HG03095 (cell line): ENCODE data around the gene ERMP1.
"Not testable (repeated sequence)": the region's sequence is repeated elsewhere in the genome, so short reads cannot be mapped to it uniquely, and the experiment has no call there.

Experiments
- ATAC-seq: cut with Tn5 transposase; IDR thresholded peaks from one replicate; pipeline ENCODE4 v1.9.1; 2021; ENCODE audit warnings: moderate library complexity; ENCODE audit not compliant: unreplicated experiment

The ERMP1 gene

DNA sequence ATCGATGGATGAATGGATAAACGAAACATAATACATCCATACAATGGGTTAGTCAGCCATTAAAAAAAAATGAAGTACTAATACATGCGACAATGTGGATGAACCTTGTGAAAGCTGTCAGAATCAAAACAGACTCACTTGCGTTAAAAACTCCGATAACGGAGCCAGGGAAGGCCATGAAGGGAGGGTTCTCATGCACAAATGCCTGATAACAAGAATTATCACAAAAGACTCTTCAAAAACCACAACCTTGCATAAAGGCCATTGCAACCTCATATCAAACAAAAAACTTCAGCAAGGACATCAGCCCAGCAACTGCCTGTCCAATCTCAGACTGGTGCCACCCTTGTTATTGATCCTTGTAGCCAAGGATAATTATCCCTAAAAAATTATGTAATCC is 13.7 kb downstream of the ERMP1 start:
- ATAC-seq: no peak

DNA sequence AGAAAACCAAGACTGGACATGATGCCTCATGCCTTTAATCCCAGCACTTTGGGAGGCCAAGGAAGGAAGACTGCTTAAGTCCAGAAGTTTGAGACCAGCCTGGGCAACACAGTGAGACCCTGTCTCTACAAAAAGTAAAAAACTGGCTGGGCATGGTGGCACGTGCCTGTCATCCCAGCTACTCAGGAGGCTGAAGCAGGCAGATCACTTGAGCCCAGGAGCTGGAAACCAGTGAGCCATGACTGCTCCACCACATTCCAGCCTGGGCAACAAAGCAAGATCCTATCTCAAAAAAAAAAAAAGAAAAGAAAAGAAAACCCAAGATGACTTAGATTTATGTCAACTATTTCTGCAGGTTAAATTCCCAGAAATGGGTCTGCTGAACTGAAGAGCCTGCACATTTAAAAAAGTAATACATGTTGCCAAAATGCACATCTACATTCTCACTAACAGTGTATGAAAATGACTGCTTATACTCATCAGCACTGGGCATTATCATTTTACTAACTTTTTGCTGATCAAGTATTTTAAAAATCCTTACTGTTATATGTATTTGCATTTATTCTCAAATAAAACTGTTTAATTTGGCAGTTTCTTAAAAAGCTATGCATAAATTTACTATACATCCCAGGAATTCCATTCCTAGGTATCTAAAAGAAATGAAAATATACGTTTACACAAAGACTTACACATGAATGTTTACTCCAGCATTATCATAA is 14.3 kb downstream of the ERMP1 start:
- no peak for ATAC-seq

DNA sequence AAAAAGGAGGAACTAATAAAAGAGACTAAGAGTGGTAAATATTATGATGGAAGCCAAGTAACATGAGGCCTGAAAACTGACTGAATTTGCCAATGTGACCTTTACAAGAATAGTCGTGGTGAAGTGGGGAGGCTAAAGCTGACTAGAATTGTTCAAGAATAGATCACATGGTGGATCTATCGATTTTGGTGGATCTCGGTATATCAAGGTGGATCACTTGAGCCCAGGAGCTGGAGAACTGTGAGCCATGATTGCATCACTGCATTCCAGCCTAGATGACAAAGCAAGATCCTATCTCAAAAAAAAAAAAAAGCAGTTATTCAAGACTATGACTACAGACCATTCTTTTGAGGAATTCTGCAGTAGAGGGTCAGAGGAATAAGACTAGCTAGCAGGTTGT is 15.1 kb downstream of the ERMP1 start:
- no peak for ATAC-seq

DNA sequence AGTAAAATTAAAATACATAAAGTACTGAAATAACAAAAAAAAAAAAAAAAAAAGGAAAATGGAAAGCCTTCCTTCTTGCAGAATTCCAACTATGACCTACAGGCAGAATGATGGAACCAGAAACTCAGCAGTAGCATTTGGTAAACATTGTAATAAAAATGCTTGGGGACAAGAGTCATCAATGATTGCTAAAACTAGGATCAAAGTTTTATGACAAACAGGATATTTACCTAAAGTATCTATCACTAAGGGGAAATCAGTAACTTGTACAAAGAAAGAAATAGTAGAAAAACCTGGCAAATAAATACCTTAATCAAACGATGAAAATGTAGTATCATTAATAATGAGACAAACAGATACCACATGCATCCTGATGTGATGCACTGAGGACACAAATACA is 17.5 kb downstream of the ERMP1 start:
- ATAC-seq: no peak

DNA sequence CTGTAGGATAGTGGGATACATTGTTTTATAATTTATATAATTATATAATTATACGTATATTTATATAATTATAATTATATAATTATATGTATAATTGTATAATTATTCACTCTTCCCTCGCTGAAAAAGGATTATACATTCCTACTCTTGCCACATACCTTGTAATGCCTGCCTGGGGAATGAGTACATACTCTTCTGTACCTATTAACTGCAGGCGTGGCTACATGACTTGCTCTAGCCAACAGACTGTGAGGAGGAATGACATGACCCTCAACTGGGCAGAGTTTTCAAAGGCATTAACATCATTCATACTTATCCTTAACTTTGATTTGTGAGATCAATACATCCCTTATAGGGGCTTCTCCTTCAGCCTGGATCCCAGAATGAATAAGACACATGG is 19.1 kb downstream of the ERMP1 start:
- no peak for ATAC-seq

DNA sequence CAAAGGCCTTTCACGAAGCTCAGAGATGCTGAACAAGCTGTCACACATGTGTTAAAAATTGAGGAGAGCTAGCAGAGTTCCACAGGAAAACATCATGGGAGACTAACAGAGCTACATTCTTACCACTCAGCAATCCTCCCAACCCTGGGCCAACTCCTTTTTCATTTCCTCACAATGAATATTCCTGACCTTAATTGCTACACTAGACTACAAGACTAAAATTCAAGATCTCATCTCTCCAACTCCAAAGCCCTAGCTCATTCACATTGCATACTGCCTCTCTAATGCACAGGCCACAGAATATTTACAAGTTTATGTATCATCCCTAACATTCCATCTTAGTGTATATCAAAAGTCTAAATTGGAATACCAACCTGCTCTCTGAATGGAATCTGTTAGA is 21.2 kb downstream of the ERMP1 start:
- ATAC-seq: no peak

DNA sequence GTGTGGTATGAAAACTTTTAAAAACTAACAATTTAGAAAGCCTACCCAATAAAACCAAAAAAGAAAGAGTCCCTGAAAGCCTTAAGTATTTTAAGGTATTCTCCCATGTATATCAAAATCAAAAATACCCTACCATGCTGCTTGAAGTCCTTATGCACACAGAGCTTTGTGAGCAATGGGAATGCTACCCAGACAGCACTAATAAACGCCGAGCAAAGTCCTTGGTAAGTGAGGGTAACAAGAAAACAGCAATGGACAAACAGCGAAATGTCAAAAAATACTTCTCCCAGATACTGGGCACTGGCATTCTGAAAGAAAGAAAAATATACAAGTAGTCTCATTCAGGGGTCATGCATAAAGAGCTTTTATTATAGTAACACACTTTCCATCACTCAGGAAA is 27.4 kb downstream of the ERMP1 start:
- no peak for ATAC-seq

DNA sequence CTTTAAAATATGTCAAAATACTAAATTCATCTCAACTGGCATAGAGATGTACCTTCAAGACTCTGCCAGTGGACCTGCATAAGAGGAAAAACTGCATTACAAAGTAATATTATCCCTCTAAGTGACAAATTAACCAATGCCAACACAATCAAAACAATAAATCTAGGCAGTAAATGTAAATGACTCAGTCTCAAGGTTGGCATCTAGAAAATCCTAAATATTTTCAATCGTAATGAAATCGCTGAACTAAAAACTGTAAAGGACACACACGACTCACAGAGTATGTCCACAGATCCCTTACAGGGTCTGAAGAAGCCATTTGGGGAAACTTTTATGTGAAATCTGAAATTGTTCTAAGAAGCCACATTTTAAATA is 31.2 kb downstream of the ERMP1 start:
- ATAC-seq: no peak

DNA sequence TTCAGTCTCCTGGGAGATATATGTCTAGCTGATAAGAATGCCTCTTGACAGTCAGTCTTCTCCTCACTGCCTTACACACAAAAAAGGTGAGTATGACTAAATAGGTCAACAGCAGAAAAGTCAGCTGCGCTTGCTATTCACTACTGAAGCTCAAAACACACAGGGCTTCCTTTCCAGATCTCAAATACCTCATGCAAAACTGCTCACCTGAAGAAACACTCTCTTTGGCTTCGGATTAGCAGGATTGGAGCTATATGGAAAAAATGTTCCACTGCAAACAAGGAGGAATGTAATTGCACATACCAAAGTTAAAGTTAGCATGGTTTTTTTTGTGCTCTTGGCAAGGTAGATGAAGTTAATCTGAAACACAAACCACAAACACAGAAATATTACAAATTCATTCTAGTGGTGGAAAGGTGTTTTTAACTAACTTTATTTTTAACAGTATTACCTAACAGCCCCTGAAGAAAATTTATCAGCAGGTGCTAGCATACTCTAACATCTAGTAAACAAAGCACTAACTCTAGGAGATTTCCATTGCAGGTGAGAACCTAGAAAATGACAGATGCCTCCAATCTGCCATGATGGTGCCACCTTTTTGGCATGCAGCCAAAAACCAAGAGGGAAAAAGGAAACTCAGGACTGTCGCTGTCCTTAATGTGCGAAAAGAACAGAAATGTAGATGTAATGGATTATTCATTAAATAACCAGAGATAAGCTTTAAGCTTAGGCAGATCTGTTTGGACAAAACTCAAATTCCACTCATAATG is 31.8 kb downstream of the ERMP1 start:
- no peak for ATAC-seq

DNA sequence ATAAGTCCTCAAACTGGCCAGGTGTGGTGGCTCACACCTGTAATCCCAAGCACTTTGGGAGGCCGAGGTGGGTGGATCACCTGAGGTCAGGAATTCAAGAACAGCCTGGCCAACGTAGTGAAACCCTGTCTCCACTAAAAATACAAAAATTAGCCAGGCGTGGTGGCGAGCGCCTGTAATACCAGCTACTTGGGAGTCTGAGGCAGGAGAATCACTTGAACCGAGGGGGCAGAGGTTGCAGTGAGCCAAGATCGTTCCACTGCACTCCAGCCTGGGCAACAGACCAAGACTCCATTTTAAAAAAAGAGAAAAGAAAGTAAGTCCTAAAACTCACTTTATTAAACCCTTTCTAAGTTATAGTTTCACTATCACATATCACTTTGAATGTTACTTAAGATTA is 32.5 kb downstream of the ERMP1 start:
- ATAC-seq: not testable (repeated sequence)

DNA sequence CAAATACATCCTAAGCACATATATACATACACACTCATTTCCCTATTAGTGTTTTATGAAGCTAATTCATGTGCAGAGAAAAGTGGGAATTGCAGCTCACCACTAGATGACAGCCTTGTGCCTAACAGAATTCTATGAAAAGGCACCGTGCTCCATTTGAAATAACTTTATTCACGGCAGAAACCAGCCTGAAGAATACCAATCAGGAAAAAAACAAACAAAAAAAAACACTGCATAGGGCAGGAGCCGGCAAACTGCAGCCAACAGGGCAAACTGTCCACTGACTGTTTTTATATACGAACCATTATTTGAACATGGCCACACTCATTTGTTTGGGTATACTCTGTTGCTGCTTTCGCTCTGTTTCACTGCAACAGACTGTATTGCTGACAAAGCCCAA is 33.6 kb downstream of the ERMP1 start:
- no peak for ATAC-seq

DNA sequence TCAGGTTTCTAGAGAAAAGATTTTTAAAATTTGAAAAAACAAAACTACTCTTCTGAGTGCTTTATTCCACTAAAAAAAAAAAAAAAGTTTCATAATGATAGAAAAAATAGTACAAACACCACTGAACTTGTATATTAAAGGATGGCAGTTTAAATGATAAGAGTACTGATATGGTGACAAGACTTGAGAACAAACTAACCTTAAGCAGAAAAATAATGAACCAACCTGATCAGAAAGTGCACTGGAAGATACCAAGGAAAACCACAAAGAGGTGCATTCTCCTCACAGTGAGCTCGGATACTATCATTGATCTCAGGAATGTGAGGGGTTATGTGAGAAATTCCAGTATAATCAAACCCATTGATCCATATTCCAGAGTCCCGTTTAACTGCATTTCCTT is 34.3 kb downstream of the ERMP1 start:
- no peak for ATAC-seq

DNA sequence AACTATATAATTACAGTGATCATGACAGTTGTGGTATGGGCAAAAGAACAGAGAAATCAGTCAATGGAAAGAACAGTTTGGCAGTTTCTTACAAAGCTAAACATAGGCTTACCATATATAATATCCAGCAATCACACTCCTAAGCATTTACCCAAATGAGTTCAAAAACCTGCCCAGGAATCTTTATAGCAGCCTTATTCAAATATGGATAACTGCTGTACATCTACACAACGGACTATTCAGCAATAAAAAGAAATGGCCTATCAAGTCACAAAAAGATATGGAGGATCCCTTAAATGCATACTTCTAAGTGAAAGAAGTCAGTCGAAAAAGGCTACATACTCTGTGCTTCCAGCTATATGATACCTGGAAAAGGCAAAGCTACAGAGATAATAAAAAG is 36.6 kb downstream of the ERMP1 start:
- no peak for ATAC-seq

DNA sequence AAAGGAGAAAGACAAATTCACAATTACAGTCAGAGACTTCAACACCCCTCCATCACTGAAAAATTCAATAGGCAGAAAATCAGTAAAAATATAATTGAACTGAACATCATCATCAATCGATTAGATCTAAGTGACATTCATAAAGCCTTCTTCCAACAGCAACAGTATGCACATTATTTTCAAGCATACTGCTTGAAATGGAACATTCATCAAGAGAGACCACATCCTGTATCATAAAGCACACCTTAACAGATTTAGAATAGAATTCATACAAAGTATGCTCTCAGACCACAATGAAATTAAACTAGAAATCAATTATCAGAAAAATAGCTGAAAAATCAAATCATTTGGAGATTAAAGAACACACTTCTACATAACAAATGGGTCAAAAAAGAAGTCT is 39.1 kb downstream of the ERMP1 start:
- no peak for ATAC-seq

DNA sequence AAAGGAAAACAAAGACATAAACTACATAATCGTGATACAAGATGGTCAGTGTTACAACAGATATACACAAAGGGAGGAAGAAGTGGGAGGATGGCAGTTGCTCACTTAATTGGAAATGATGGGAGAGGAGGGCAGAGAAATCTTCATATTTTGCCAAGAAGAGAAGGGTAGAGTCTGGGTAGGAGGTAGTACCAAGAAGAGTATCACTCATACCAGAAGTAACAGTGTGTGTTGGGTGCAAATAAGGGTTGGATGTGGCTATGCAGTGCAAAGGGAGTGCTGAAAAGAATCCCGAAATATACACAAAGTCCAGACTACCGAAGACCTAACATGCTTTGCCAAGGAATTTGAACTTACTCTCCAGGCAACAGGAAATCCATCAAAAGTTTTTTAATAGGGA is 41.0 kb downstream of the ERMP1 start:
- ATAC-seq: no peak

DNA sequence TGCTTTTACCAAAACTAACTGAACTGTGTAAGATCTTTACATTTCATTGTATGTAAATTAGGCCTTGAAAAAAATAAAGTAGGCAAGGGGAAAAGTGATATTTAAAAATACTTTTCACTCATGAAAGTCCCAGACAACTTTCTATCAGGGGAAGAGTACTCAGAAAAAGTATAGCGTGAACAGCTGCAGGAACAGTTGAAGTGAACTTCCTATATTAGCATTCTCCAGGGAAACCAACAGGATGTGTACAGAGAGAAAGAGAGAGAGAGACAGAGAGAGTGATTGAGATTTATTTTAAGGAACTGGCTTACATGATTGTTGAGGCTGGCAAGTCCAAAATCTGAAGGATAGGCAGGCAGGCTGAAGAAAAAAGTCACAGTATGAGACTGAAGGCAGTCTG is 42.0 kb downstream of the ERMP1 start:
- ATAC-seq: no peak

DNA sequence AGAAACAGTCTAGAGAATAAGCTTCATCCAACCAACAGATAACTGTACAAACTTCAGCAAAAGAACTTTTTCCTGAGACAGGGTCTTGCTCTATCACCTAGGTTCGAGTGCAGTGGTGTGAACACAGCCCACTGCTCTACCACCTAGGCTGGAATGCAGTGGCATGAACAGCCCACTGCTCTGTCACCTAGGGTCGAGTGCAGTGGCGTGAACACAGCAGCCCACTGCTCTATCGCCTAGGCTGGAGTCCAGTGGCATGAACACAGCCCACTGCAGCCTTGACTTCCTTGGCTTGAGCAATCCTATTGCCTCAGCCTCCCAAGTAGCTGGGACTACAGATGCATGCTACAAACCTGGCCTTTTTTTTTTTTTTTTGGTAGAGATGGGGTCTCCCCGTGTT is 43.4 kb downstream of the ERMP1 start:
- no peak for ATAC-seq

DNA sequence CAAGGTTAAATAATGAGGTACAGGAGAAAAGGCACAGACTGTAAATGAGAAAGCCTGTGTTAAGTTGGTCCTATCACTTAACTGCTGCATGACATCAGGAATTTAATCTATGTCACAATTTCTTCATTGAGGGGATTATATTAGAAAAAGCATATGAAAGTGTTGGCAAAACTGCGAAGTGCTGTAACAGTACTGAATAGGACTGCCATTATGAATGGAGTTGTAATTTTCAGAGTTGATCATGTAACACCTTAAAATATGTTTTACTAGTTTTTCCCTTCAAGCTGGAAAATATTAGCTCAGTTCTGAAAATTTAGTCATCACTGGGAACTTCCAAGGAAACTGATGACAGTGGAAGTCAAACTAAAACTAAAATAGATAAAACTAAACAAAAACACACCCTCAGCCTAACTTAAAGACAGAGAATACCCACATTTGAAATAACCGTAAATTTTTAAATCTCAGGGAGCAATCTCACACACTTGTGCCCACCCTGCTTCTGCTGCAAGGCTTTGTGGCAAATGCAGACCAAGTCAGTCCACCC is 45.1 kb downstream of the ERMP1 start:
- no peak for ATAC-seq

DNA sequence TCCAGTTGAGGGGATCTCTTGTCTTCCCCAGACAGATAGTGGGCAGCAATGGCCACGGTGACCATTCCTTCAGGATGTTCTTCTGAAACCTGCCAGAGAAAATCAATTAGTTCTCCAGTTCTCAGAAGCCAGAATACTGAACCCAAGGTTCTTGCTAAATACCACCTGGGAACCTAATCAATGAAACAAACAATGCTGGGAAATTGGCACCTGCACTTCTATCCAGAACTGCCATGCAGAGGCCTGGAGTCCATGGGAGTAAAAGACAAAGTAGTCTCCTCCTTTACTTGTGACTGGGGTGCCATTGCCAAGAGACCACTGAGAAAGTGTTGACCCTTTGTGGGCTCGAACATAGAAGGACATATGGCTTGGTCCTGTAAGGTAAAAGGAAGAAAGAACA is 45.7 kb downstream of the ERMP1 start:
- no peak for ATAC-seq

DNA sequence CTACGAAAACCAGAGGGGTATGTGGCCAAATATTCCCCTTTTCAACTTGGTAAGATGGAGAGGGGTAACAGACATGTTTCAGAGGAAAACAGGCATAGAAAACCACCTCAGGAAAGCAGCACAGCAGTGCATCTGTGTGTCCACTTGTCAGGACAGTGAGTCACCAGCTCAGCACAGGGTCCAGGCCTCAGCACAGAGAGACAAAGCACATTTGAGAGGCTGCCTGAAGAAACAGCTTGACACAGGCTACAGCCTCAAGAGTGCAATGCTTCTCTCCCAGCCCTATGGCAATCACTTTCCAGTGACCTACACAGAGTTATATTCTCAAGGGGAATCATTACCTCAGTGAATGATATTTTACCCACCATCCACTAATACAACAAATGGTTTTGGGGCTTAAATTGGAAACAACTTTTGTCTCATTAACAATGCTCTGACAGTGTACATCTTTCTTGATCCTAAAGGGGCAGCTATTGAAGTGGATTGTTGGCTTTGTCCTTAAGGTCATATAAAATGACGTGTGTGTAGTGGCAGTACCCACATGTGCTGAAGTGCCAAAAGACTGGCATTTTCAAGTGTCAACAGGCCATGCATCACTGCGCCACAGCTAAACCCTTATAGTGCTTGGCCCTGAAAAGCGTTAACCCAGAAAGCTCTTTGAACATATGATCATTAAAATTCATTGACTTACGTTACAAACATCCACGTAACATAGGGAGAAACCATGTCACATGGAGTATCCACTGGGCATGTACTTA is 46.4 kb downstream of the ERMP1 start:
- ATAC-seq: no peak

DNA sequence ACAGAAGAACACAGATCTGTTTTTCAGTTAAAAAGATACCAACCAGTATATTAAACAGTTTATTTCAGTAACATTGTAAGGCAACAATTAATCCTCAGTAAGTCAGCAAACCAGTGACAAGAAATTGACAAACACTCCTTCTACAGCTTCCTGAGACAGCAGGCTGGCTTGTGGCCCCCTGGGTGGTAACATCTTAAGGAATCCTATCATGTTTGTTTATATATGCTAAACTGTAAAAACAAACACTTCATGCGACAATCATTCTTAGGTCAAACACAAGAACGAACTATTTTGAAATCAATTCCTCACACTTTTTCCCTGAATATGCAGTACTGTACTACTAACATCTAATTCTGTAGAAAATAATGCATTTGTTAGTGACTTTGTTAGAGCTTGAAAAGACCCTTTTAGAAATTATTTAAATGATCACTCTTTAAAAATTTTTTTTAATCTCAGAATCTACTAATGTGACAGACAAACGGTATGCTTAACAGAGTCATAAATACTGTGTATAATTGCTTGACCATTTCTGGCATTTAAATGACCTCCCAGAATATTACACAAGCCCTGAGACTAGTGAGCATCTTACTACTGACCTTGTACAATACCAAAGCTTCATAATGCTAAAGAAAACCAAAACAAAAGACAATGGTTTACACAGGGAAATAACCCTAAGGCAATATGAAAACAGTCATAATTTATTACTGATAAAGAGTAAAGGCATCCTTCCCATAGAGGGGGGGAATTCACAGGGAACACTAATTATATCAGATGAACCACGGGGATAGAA is 48.2 kb downstream of the ERMP1 start:
- no peak for ATAC-seq
